HepG2 (cell line): ENCODE measurements around the gene ARHGAP15. TPM values are rescaled to one million over a fixed set of nuclear protein-coding genes. Genes with fewer than 3 reads are reported as not detected.

Experiments used
- ATAC-seq: fragments of 200-7000 bp; cut with Tn5 transposase; 3 replicates; pipeline ENCODE4 v1.9.1; 2020; ENCODE audit warnings: mild to moderate bottlenecking, moderate library complexity
- BruUV-seq: library from RNA; stranded (reverse); fragments of 400-500 nt; replicated peaks from 2 replicates; lab custom pipeline; 2021; lab: Mats Ljungman, UMichigan
- CTCF ChIA-PET: fragments of 300-600 bp; formaldehyde crosslinking; extraction: SDS; loops from one replicate; lab custom pipeline; 2021; ENCODE audit warnings: low total read pairs, inconsistent platforms, low intra/inter-chr PET ratio; lab: Yijun Ruan, JAX
- POLR2A ChIA-PET: fragments of 350-600 bp; sonication (Branson Sonifier 250); formaldehyde crosslinking; loops from one replicate; lab custom pipeline; 2020; ENCODE audit warnings: antibody characterized with exemption, inconsistent platforms; lab: Yijun Ruan, JAX
- DNase-seq: peaks from one replicate; pipeline ENCODE4 v3.0.0-alpha.2; 2015; ENCODE audit warnings: low spot score
- FAIRE-seq: peaks from 3 replicates; lab custom pipeline; 2011; peaks lifted over from hg19 to GRCh38; lab: Jason Lieb, UNC
- H2AFZ ChIP-seq: one replicate; pipeline ENCODE4 v1.6.1; 2011; ENCODE audit warnings: low read length, inconsistent platforms
- H3K27ac ChIP-seq: fragments of 300-600 bp; 3 replicates; pipeline ENCODE4 v1.8.0; 2011; ENCODE audit warnings: mixed run types, mild to moderate bottlenecking, mixed read lengths, low read length, inconsistent platforms; ENCODE audit not compliant: insufficient read depth; ENCODE audit errors: extremely low read length
- H3K27me3 ChIP-seq, 2 experiments: fragments of 200-600 bp in 1 of 2; 2 replicates in 1 of 2; 3 replicates in 1 of 2; pipeline versions ENCODE4 v1.6.0 to v1.8.0; 2011; ENCODE audit warnings: low read length in 2 of 2, mild to moderate bottlenecking in 2 of 2, moderate library complexity in 2 of 2, inconsistent platforms in 1 of 2; ENCODE audit not compliant: insufficient read depth in 2 of 2, control insufficient read depth in 1 of 2
- H3K36me3 ChIP-seq, 2 experiments: fragments of 200-600 bp in 1 of 2; replicated peaks in 1 of 2; 2 replicates in 1 of 2; 3 replicates in 1 of 2; pipeline versions ENCODE4 v1.5.1 to v1.8.0; 2011; ENCODE audit warnings: low read length in 2 of 2, inconsistent platforms in 1 of 2; ENCODE audit not compliant: insufficient read depth in 2 of 2, control insufficient read depth in 1 of 2
- H3K4me1 ChIP-seq: 2 replicates; pipeline ENCODE4 v1.5.1; 2012; ENCODE audit warnings: low read length, inconsistent platforms; ENCODE audit not compliant: insufficient read depth
- H3K4me2 ChIP-seq: 2 replicates; pipeline ENCODE4 v1.6.0; 2011; ENCODE audit warnings: low read depth, low read length, inconsistent platforms
- H3K4me3 ChIP-seq, 3 experiments: fragments of 200-600 bp in 1 of 3; sonication (generic), shearing (Covaris generic) in 1 of 3; replicated peaks in 1 of 3; 2 replicates each; pipeline ENCODE4 v1.5.1; 2011 to 2016; ENCODE audit warnings: low read length in 3 of 3, inconsistent platforms in 2 of 3, low read depth in 2 of 3, mild to moderate bottlenecking in 2 of 3, control low read depth in 1 of 3, mixed read lengths in 1 of 3; ENCODE audit not compliant: insufficient read depth in 1 of 3
- H3K79me2 ChIP-seq: one replicate; pipeline ENCODE4 v1.6.1; 2011; ENCODE audit warnings: low read length, inconsistent platforms; ENCODE audit not compliant: insufficient read depth
- H3K9ac ChIP-seq: 2 replicates; pipeline ENCODE4 v1.6.0; 2011; ENCODE audit warnings: mild to moderate bottlenecking, low read depth, low read length, inconsistent platforms; ENCODE audit not compliant: insufficient read depth
- H3K9me3 ChIP-seq: 2 replicates; pipeline ENCODE4 v1.5.1; 2012; ENCODE audit warnings: mild to moderate bottlenecking, low read length
- H4K20me1 ChIP-seq: 2 replicates; pipeline ENCODE4 v1.6.0; 2011; ENCODE audit warnings: inconsistent platforms, mild to moderate bottlenecking, low read length, moderate library complexity; ENCODE audit not compliant: insufficient read depth
- ARNT2 ChIP-seq: sonication (generic); formaldehyde crosslinking; IDR thresholded peaks from 2 replicates; pipeline ENCODE4 v1.8.0; 2022; ENCODE audit warnings: mild to moderate bottlenecking, low read depth, missing genetic modification reagents, moderate library complexity
- ERF ChIP-seq: IDR thresholded peaks from 2 replicates; pipeline ENCODE4 v1.6.1; 2018; ENCODE audit warnings: missing biosample characterization, missing genetic modification reagents
- MIER2 ChIP-seq: IDR thresholded peaks from 2 replicates; pipeline ENCODE4 v1.6.1; 2016; ENCODE audit warnings: missing biosample characterization, missing genetic modification reagents
- SAP130 ChIP-seq: IDR thresholded peaks from 2 replicates; pipeline ENCODE4 v1.6.1; 2016; ENCODE audit warnings: low read depth
- SP5 ChIP-seq: IDR thresholded peaks from 2 replicates; pipeline ENCODE4 v1.6.1; 2016; ENCODE audit warnings: low read depth, borderline replicate concordance
- ZBTB46 ChIP-seq: sonication (generic); formaldehyde crosslinking; IDR thresholded peaks from 2 replicates; pipeline ENCODE4 v1.4.0; 2020; ENCODE audit warnings: mild to moderate bottlenecking, missing genetic modification reagents, borderline replicate concordance
- ZNF138 ChIP-seq: sonication (generic); formaldehyde crosslinking; IDR thresholded peaks from 2 replicates; pipeline ENCODE4 v1.5.0; 2020; ENCODE audit warnings: mild to moderate bottlenecking, low read depth, missing genetic modification reagents
- ZNF230 ChIP-seq: sonication (generic); formaldehyde crosslinking; IDR thresholded peaks from 2 replicates; pipeline ENCODE4 v1.4.0; 2020; ENCODE audit warnings: mild to moderate bottlenecking, missing genetic modification reagents
- WGBS: methylation state at CpG from one replicate; pipeline ENCODE4 v1.1.6; 2017; ENCODE audit warnings: low lambda C conversion rate; 5-methylcytosine and 5-hydroxymethylcytosine counted together
- in situ Hi-C: cut with HindIII; loops from 2 replicates; pipeline ENCODE4 v1.10.0; 2017; ENCODE audit warnings: low pct_unique_long_range_greater_than_20kb; ENCODE audit not compliant: extremely low pct_ligation_motif_present
- intact Hi-C: fragments of 100-400 bp; cut with micrococcal nuclease; formaldehyde crosslinking; loops from one replicate; pipeline ENCODE4 v1.10.0; 2022; ENCODE audit not compliant: unreplicated experiment
- polyA plus RNA-seq, 8 experiments: library from polyadenylated mRNA; depleted of rRNA in 3 of 8; stranded (reverse) in 7 of 8; unstranded in 1 of 8; fragments of >200 nt; fragmentation: Illumina TruSeq in 4 of 8; extraction: Trizol in 4 of 8; gene quantifications; 2 replicates each; pipeline versions ENCODE4 v1.2.1 to v1.2.3, GENCODE V29; 2011 to 2016; ENCODE audit warnings: low read depth in 4 of 8, missing spikeins in 1 of 8, mixed read lengths in 1 of 8; ENCODE audit not compliant: insufficient read depth in 1 of 8
- total RNA-seq, 5 experiments: library from RNA; depleted of rRNA; stranded (reverse); fragments of >200 nt; fragmentation: Illumina TruSeq; extraction: Trizol; gene quantifications; 2 replicates each; pipeline ENCODE4 v1.2.3, GENCODE V29; 2016; ENCODE audit warnings: low read depth in 1 of 5
- TF ChIP-seq, protein P1 (sequence below): sonication (generic); formaldehyde crosslinking; IDR thresholded peaks from 2 replicates; pipeline ENCODE4 v1.4.0; 2020; ENCODE audit warnings: missing genetic modification reagents

Gene ARHGAP15
- total and polyA plus RNA-seq, 2 of the 13 experiments (the other 11 are each of a cell fraction or from before 2014, with no cell fraction given) = 0.04 TPM; not detected in 1

DNA sequence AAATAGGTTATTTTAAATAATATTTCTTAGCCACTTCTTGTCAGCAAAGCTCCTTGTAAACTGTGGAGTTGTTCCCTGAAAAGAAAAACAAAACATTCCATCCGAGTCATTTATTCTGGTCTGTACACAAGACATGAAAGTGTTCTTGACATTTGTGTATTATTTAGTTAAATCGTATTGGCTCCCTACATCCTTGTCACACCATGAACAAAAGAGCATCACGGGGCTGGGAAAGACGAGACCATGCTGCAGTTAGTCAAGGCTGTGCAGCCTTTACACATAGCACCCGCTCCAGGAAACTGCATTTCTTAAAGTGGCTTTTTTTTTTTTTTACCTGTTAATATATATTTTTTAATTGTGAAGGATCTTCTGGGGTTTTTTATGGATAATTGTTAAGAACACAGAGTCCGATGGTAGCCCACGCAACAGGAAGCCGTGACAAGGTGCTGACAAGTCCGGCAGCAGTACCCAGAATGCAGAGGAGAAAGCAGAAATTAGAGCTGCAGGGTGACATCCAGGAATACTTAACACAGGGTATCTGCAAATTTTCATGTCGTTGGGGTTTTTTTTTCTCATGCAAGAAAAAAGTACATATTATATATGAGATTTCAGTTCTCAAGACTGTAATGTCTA lies 588.4 kb downstream of the ARHGAP15 start:
- POLR2A ChIA-PET = no interaction called here
- no peak overlapping the region for H3K9ac ChIP-seq
- in situ Hi-C loops (no loop called here), intact Hi-C loops (no loop called here)
- no peak overlapping the region for H3K4me2 ChIP-seq
- no peaks in the 10 kb centered on the region for H3K4me1 ChIP-seq
- 5% methylated on average over 10 of the region's 10 CpGs for WGBS
- CTCF ChIA-PET = no interaction called here
- no peak for ATAC-seq
- no peak for DNase-seq
- no peak overlapping the region for H3K4me3 ChIP-seq
- no TSS peak for BruUV-seq
- H3K27me3 ChIP-seq = no peaks in the 10 kb centered on the region
- TF ChIP-seq SP5 (no peak), ZNF230 (CRISPR knock-in tag) (no peak), ARNT2 (CRISPR knock-in tag) (no peak), ERF (CRISPR knock-in tag) (no peak), ZNF138 (CRISPR knock-in tag) (no peak), MIER2 (CRISPR knock-in tag) (no peak), ZBTB46 (no peak), SAP130 (no peak)
- TF ChIP-seq, protein P1, sequence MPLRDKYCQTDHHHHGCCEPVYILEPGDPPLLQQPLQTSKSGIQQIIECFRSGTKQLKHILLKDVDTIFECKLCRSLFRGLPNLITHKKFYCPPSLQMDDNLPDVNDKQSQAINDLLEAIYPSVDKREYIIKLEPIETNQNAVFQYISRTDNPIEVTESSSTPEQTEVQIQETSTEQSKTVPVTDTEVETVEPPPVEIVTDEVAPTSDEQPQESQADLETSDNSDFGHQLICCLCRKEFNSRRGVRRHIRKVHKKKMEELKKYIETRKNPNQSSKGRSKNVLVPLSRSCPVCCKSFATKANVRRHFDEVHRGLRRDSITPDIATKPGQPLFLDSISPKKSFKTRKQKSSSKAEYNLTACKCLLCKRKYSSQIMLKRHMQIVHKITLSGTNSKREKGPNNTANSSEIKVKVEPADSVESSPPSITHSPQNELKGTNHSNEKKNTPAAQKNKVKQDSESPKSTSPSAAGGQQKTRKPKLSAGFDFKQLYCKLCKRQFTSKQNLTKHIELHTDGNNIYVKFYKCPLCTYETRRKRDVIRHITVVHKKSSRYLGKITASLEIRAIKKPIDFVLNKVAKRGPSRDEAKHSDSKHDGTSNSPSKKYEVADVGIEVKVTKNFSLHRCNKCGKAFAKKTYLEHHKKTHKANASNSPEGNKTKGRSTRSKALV (CRISPR knock-in tag) = no peak
- no peaks in the 10 kb centered on the region for H4K20me1 ChIP-seq
- H3K9me3 ChIP-seq = 0 out of 2 replicates have a peak, but pooled peaks cover 5% of the 10 kb centered on the region
- no peak for FAIRE-seq
- H3K79me2 ChIP-seq = no peaks in the 10 kb centered on the region
- H3K36me3 ChIP-seq = no peaks in the 10 kb centered on the region
- no peak overlapping the region for H3K27ac ChIP-seq
- H2AFZ ChIP-seq = no peak overlapping the region
